IPS DF 4.7 (cell line): ENCODE measurements around the gene MTCH1.

Experiments
- DNase-seq: peaks from one replicate; pipeline ENCODE4 v3.0.0-alpha.2; 2013; ENCODE audit warnings: low spot score; ENCODE audit errors: extremely low read depth

MTCH1 gene

DNA sequence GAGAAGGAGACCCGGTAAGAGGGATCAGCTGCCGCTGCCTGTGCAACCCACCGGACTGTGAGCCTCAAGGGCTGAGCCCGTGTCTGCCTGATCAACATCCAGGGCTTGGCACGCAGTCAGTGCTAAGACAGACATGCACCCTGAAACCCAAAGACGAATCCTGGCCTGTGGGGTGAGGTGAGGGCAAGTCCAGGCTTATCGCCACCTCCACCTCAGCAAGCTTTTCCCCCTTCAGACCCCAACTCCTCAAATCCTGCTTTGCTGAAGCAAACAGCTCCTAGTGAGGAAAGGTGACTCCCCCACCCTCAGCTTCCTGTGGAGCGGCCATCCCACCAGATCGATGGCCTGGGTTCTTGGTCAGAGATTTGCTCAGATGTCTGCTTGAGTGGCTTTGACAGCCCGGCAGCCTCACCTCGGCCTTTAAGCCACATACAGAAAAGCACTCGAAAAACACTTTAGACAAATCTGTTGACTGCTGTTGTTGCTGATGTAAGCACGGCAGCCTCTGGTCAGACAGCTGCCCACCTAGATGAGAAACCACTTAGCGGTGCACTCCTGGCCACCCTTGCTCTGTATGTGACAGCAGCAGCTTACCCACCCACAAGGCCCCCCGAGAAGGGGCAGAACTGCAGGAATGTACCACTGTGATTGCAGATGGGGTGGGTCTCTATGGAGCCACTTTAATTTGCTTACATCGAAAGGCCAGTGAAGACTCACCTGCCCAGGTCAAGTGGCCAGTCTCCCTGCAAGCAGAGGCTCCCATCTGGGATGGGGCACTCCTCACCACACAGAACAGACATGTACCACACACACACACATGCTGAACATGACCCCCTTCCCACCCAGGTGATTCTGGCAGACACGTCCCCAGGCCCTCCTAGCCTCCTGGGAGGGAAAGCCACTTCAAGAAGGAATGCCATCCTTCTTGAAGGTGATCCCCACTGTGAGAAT, 14.8 kb downstream of the MTCH1 start:
- DNase-seq = no peak

DNA sequence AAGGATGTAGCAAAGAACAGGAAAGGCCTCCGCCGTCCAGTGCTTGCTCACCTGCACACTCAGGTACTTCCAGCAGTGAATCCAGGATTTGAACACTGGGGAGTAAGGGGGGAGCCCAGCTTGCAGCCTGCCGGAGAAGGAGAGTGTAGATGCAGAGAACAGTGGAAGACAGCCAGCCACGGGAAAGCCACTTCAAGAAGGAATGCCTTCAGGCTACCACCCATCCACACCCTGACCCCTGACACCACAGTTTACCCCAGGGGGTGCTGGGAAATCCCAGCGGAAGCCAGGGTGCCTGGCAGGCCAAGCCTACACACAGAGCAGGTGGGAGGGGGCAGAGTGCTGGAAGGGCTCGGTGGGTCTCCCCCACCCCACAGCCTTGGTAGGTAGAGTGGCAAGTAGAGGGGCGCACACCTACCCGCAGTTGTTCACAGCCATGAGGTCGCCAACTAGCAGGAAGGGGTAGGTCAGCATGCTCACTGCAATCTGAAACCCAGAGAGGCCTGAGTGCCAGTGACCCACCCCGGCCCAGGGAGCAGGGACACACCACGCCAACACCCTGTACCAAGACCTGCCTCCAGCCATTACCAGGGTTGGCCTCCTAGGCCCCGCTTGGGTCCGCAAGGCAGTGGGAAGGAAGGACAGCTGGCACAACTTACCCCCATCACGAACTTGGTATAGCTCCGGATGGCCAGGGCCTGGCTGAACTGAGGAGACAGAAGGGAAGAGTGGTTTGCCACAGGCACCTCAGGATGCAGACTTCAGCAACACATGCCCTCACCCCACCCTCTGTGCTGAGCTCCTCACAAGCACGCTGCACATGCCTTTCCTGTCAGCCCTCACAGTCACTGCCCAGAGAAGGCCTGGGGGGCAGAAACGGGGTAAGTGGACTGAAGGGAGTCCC, 15.8 kb downstream of the MTCH1 start:
- no peak for DNase-seq

DNA sequence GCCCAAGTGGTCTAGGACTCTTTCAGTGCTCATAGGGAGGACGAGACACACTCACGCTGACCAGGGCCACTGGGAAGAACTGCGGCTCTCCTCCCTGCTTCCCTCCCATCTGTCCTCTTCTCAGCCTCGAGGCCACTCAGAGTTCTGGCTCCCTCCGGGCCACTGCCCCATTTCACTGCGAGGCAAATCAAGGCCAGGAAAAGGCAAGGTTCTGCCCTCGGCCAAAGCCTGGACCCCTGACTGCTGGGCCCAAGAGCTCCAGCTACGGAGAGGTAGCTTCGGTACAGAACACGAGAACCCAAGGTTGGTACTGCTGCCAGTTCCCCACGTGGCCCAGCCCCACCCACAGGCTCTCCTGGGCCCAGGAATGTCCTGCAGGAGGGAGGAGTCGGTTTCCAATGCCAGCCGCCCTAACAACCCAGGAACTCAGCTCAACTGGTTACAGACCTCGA, 16.7 kb downstream of the MTCH1 start:
- DNase-seq = no peak

- no peak for DNase-seq
Observed at GRCh38 chr6:36968266-36968977, 17.6 kb downstream of the MTCH1 start.

DNA sequence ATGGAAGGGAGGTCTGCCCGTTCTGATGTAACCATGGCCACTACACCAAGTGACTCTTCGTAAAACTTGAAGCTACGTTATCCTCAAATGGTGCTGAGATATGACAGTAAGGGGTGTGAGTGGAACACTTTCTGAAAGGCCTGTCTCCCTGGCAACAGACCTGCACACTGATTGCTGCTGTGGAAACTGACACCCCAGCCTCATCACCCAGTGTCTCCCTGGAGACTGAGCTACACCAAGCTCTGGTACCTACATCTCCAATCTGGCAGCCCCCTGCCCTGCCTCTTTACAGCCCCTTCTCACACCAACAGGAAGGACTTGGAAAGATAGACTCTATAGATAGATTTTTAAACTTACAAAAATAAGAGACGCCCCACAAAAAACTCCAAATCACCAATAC, 18.2 kb downstream of the MTCH1 start:
- no peak for DNase-seq

GRCh38 chr6:36967301-36967700, 18.7 kb downstream of the MTCH1 start:
- DNase-seq = no peak

GRCh38 chr6:36964908-36965307, 21.1 kb downstream of the MTCH1 start:
- no peak for DNase-seq

DNA sequence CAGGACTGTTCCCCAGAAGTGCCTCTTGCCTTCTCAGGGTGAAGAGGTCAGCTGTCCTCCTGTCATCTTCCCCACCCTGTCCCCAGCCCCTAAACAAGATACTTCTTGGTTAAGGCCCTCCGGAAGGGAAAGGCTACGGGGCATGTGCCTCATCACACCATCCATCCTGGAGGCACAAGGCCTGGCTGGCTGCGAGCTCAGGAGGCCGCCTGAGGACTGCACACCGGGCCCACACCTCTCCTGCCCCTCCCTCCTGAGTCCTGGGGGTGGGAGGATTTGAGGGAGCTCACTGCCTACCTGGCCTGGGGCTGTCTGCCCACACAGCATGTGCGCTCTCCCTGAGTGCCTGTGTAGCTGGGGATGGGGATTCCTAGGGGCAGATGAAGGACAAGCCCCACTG, 21.6 kb downstream of the MTCH1 start:
- DNase-seq = no peak

- no peak for DNase-seq
Observed at GRCh38 chr6:36963451-36964290, 22.3 kb downstream of the MTCH1 start.

DNA sequence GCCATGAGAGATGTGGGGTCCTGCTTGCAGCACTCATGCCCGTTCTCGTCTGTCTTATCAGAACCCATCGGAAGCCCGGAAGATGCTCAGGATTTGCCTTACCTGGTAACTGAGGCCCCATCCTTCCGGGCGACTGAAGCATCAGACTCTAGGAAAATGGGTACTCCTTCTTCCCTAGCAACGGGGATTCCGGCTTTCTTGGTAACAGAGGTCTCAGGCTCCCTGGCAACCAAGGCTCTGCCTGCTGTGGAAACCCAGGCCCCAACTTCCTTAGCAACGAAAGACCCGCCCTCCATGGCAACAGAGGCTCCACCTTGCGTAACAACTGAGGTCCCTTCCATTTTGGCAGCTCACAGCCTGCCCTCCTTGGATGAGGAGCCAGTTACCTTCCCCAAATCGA, 23.1 kb downstream of the MTCH1 start:
- peak; percentile 83 for DNase-seq

DNA sequence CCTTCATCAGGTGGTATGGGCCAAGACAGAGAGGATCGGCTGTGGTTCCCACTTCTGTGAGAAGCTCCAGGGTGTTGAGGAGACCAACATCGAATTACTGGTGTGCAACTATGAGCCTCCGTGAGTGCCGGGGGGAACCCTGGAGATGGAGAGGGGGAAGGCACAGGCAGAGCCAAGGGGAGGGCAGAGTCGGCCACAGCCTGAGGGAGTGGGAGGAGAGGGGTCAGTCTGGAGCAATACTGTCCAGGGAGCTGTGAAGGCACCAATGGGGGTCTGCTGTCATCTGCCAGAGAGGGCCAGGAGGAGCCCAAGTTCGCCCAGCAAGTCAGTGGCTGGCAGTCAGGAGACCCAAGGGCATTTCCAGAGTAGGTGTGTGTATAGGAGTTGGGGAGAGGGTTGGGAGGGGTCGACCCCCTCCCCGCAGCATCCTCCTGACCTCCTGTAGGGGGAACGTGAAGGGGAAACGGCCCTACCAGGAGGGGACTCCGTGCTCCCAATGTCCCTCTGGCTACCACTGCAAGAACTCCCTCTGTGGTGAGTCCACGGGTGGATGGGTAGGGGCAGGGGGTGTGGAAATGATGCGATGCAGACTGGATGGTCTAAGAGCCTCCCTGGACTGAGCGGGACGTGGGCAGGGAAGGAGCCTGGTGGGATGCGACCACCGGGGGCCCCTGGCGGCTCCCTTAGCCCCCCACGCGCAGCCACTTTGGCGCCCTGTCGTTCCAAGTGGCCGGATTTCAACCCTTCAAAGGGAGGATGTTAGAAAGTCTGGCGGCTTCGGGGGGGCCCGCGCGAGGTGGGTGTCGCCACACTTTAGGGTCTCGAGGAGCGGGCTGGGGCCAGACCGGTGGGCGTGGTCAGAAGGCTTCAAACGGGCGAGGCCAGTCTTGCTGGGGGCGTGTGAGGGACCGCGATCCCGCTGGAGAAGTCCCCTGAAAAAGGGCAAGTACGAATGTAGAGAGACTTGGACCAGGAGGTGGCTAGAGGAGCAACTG, 24.3 kb downstream of the MTCH1 start:
- no peak for DNase-seq

GRCh38 chr6:36959555-36960250, 26.3 kb downstream of the MTCH1 start:
- no peak for DNase-seq

DNA sequence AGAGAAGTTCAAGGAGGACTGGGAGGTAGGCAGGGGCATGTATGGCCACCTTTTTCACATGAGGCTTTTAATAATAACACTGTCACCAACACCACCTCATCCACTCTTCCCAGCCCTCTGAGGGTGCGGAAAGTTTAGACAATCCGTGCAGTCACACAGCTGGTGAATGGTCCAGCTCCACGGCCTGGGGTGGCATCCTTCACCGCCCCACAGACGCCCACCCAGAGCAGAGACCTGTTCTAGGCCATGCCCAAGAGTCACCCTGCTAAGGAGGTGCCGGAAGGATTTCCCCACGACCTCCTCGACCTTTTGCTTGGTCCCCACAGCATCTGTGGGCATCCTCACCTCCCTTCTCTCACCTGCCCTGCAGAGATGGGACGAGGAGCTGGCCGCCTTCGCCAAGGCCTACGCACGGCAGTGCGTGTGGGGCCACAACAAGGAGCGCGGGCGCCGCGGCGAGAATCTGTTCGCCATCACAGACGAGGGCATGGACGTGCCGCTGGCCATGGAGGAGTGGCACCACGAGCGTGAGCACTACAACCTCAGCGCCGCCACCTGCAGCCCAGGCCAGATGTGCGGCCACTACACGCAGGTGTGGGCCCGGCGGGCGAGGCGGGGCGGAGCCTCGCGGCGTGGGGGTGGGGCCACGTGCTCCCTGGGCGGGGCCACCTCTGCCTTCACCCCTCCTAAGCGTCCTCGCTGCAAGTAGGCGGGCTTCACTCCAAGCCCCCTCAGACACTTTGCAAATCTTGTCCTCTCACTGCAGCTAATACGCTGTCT, 27.0 kb downstream of the MTCH1 start:
- no peak for DNase-seq

- no peak for DNase-seq
Observed at GRCh38 chr6:36957773-36958271, 28.2 kb downstream of the MTCH1 start.

DNA sequence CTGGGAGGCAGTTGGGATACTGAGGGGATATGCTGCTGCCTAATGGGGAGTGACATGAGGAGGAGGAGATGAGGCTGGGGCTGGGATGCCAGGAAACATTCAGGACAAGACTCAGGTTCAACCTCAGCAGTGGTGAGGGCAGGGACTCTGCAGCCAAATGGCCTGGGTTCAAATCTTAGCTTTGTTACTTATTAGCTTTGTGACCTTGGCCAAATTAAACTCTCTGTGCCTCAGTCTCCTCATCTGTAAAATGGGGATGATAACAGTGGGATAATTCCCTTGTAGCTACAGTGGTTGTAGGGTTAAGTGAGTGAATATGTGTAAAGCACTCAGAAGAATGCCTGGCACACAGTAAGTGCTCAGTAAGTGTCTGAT, 29.6 kb downstream of the MTCH1 start:
- DNase-seq = no peak

DNA sequence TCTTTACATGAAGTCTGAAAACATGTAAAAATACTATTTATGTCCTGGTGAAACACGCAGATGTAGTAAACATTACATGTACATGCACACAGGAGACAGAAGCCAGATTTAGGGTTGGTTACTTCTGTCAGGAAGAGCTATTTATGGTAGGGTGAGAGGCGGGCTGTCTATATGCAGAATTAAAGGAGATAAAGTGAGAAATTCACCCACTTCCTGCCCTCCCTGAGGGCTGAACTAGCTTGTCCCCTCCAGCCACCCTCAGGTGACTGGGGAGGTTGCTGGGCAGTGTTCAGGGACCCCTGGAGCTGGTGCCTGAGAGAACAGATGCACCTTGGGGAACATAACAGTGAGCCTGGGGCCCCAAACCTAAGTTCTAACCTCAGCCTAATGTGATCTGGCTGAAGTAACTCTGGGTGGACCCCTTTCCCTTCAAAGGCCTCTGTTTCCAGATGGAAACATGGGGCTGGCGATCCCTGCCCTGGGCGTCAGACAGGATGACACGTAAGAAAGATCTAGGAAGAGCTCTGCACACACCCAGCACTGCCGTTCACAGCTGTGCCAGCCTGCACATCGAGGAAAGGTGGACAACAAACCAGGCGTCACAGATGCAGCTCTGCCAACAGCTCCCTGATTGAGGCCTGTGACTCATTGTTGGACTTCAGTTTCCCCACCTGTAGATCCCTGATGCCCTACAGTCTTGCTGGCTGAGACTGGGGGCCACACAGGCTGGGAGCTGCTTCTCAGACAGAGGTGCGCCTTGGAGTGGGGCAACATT, 30.1 kb downstream of the MTCH1 start:
- no peak for DNase-seq

DNA sequence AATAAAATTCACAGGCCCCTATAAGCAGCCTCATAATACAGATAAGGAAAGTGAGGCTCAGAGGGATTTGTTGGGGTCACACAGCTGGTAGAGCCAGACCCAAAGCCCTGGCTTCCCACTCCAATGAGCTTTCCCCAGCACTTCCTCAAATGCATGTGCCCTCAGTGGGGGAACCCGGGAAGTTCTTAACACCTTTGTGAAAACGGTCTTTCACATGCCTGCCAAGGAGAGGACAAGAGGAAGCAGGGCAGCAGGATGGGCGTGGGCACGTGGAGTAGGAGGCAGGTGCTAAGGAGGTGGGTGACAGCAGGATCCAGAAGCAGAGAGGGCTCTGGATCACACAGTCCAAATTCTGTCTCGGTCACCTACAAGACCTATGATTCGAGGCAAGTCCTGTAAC, 30.9 kb downstream of the MTCH1 start:
- DNase-seq = no peak
